GM12872 (cell line): Measurements from ENCODE around the gene GRIK2.

Experiments used
- CTCF ChIP-seq: IDR thresholded peaks from 3 replicates; pipeline ENCODE4 v1.5.1; 2011; ENCODE audit warnings: low read depth, mild to moderate bottlenecking, low read length, moderate library complexity; ENCODE audit not compliant: insufficient read depth

Gene GRIK2

DNA sequence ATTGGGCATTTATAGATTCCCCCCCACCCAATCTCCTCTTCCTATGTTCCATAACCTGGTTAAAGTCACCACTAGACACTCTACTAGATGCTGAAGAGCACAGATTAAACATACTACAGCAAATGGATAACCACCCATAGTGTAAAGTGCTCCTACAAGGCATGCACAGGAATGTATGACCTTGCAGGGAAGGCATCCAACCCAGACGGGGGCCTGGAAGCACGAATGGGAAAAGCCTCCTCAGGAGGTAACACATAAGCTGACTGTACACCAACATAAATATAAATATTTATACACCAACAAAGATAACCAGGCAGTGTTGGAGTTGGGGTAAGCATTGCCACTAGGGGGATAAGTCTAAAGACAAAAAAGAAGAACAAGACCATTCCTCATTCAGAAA lies 691.7 kb downstream of the GRIK2 start:
- TF ChIP-seq CTCF, result no peak

GRCh38 chr6:102114402-102114801 lies 720.9 kb downstream of the GRIK2 start:
- TF ChIP-seq CTCF, result peak; percentile 45; the same call in 2 of the 3 replicates

DNA sequence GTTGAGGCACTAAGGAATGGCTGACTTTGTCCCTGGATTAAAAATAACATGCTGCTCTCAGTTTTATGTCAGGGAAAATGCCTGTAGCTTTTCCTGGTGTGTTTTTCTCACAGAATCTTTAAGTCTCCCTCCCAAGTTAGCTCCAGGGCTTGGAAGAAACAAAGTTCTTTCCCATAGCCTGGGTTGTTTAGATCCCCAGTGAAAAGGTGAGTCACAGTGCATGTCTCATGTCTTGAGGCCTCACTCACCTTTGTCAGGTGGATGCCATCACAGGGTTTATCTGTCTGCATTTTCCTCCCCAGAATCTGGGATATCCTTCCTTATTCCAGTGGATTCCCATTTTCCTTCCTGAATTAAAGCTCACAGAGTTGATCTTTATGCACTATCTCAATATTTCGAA lies 722.4 kb downstream of the GRIK2 start:
- TF ChIP-seq CTCF, result no peak

- no peak for TF ChIP-seq CTCF
These were observed 724.5 kb downstream of the GRIK2 start for GRCh38 chr6:102118034-102118433.
